HG02870 (cell line): ENCODE results near the gene NAMPT.
"Not testable (repeated sequence)": the region's sequence is repeated elsewhere in the genome, so short reads cannot be mapped to it uniquely, and the experiment has no call there.

Experiments used
- ATAC-seq: cut with Tn5 transposase; IDR thresholded peaks from one replicate; pipeline ENCODE4 v1.9.1; 2021; ENCODE audit warnings: mild to moderate bottlenecking, moderate library complexity; ENCODE audit not compliant: unreplicated experiment

The NAMPT gene

DNA sequence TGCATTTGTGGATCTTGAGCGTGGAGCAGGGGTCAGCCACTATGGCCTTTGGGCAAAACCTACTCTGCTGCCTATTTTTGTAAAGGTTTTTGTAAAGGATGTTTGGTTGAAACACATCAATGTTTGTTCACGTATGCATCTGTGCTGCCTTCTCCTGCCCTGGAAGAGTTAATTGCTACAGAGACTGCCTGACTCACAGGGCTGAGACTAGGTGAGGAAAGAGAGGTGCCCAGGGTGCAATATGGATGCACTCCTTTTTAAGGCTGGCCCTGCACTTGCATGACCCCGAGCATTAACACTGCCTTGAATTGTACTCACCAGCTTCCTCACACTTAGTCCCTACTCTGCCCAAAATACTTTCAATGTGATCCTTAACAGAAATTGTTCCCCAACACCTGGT is 20.9 kb upstream of the NAMPT start:
- ATAC-seq: no peak

DNA sequence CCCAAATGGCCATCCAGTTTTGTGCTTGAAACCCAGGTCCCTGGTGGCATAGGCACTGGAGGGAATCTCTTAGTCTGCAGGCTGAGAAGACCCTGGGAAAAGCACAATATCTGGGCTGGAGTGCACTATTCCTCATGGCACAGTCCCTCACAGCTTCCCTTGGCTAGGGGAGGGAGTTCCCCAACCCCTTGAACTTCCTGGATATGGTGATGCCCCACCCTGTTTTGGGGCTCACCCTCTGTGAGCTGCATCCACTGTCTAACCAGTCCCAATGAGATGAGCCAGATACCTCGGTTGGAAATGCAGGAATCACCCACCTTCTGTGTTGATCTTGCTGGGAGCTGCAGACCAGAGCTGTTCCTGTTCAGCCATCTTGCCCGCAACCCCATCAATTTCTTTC is 19.8 kb upstream of the NAMPT start:
- no peak for ATAC-seq

- ATAC-seq: not testable (repeated sequence)
Measured at GRCh38 chr7:106298631-106299030, 13.8 kb upstream of the NAMPT start.

DNA sequence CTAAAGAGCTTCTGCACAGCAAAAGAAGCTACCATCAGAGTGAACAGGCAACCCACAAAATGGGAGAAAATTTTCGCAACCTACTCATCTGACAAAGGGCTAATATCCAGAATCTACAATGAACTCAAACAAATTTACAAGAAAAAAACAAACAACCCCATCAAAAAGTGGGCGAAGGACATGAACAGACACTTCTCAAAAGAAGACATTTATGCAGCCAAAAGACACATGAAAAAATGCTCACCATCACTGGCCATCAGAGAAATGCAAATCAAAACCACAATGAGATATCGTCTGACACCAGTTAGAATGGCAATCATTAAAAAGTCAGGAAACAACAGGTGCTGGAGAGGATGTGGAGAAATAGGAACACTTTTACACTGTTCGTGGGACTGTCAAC is 13.4 kb upstream of the NAMPT start:
- ATAC-seq: not testable (repeated sequence)

GRCh38 chr7:106294334-106294733 is 9.6 kb upstream of the NAMPT start:
- no peak for ATAC-seq

GRCh38 chr7:106291247-106291646 is 6.5 kb upstream of the NAMPT start:
- ATAC-seq: no peak

DNA sequence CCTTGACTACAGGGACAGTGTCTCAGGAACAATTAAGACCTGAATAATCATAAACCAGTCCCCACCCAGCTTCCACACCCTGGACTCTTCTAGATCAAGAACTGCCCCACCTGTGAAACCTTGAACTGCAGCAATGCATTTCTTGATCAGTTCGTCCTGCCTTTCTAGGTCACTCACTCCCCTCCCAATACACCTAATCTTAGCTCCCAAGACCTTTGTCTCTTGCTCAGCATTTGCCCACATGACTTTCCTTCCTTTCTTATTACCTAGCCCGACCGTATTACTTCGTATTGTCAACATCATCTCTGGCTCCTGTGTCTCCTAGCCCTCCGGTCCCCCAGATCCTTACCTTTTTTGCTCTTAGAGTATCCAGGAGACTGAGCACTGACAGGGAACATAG is 5.5 kb upstream of the NAMPT start:
- no peak for ATAC-seq

- ATAC-seq: no peak
Measured at GRCh38 chr7:106289848-106290247, 5.1 kb upstream of the NAMPT start.

DNA sequence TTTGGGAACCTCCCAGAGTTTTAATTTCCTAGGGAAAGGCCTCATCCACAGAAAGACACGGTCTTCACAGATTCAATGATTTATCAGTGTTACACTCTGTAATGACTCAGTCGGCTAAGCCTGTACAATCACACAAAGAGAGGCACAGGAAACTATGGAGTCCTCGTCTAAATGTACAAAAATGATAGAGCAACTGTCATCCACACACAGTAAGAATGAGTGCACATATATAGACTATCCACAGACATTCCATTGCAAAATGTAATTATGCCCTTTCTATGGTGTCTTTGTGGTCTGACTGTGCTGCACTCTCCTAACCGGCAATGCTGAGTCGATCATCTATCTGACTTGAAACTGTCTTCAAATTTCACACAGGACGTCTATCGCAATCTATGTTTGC is 3.5 kb upstream of the NAMPT start:
- ATAC-seq: no peak

DNA sequence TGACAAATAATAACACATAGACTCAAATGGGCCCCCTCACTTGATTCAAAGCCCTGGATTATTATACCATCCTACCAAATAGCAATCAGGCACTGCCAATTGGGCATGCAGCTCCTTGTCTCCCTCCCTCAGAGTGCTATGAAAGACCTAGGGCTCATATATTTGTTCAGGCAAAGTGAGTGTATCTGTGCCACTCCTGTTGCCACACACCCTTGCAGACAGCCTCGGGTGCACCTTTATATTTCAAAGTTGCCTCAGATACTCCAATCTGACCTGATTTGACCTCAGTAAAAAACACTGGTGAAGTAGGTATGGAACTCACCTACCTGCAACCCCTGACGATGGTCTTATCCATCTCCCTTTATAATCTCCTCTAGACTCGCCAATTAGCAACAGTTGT is 3.0 kb upstream of the NAMPT start:
- no peak for ATAC-seq

GRCh38 chr7:106285855-106286492 is 1.2 kb upstream of the NAMPT start:
- peak; percentile 38 for ATAC-seq

GRCh38 chr7:106285051-106285854 is 470 bp upstream of the NAMPT start:
- ATAC-seq: peak; percentile 70

- ATAC-seq: peak; percentile 9
Measured at GRCh38 chr7:106283831-106284713, 711 bp downstream of the NAMPT start.

DNA sequence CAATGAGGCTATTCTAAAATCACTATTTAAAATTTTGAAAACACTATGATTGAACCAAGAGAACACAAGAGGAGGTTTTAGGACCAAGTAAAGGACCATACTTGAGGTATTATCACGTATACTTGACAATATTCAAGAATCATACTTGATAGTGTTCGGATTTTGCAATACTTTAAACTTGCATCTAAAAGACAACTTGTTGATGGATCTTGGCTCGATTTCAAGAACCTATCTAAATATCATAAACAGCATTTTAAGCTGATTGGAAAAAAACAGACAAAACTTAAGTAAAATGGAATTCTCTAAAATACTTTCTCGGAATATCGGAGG is 1.3 kb downstream of the NAMPT start:
- no peak for ATAC-seq

GRCh38 chr7:106282852-106283251 is 1.9 kb downstream of the NAMPT start:
- ATAC-seq: no peak

DNA sequence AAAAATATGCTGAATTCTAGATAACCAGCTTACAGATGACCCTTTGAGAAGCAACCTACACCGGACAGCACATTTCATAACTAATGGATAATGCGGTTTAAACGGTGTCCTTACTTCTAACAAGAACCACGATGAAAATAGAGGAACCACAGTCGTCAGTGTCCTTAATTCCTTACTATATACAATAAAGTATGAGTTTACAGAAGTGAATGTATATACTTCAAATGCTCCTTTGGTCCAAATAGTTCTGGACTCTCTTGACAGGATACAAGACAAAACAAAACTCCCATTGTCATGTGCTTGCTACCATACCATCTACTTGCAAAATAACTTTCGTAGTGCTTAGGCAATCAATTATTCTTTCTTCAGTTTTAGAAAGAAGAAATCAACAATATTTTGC is 2.4 kb downstream of the NAMPT start:
- no peak for ATAC-seq

GRCh38 chr7:106281585-106282318 is 3.0 kb downstream of the NAMPT start:
- ATAC-seq: no peak

DNA sequence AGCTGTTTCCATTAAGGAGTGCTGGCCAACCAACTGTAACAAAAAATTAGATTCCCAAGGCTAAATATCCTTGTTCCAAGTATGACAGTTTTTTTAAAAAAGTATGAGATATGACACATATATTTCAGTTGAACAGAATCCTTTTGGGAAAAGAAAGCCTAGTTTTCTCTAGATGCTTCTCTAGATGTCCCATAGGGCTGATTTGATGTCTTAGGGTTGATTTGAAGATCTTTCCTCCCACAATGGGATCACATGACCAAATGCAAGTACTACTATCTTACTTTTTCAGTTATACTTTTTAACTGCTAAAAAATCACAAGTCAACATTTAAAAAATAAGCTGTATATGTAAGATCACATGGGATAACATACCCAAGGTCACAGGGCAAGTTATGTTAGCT is 3.7 kb downstream of the NAMPT start:
- ATAC-seq: no peak

DNA sequence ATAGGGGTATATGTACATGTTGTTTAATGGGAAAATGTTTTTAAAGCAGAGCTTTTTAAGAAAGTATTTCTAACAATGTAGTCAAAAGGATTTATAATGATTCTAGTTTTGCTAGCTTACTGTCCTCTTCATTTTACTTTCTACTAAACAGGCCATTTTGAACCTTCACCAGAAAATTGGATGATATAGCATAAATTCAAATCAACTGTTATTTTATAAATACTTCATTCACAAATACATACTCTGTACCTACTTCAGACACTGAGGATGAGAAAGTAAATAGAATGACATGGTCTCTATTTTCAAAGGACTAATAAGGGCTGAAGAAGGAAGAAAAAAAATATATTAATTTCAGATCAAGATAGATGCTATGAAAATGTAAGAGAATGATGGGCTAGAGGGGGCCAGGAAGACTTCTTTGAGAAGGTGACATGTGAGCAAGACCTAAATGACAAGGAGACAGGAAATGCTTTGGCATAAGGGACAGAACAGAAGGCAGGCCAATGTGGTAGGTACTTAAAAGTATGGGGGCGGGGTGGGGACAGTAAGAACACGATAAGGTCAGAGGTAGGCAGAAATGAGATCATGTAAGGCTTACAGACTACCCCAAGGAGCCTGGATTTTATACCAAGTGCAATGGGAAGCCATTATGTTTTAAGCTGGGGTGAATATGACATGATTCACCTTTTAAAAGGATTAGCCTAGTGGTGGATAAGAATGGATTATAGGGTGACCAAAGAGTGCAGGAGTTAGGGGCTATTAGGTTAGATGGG is 5.2 kb downstream of the NAMPT start:
- no peak for ATAC-seq

DNA sequence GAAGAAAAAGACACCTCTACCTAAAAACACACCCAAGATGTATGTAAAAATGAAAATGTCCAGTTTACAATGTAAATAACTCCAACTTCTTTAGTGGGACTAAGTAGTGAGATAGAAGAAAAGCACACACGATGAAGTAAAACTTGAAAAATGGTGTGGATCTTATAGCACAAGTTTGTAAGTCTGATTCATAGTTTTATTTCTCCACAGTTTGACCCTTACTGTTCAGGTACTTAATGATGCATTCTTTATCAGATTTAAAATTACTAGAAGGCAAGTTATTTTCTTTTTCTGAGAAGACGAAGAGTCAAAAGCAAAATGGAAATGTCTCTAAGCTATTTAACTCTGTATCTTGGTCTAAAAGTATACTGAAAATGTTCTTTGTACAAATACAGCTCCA is 6.1 kb downstream of the NAMPT start:
- no peak for ATAC-seq
